Neural crest cell (in vitro differentiated cells): ENCODE results near the gene TFAP2E. TPM values are rescaled to one million over a fixed set of nuclear protein-coding genes. Genes with fewer than 3 reads are reported as not detected.

Experiments used
- DNase-seq: peaks from one replicate; pipeline ENCODE4 v3.0.0; 2021; ENCODE audit warnings: low read depth, mixed read lengths, low spot score
- H3K27ac Mint-ChIP-seq: one replicate; pipeline ENCODE4 v1.8.0; 2021; ENCODE audit warnings: mild to moderate bottlenecking, mixed read lengths; ENCODE audit not compliant: unreplicated experiment
- H3K27me3 Mint-ChIP-seq: 2 replicates; pipeline ENCODE4 v1.8.0; 2021; ENCODE audit warnings: low read depth, mild to moderate bottlenecking, mixed read lengths
- H3K36me3 Mint-ChIP-seq: 2 replicates; pipeline ENCODE4 v1.8.0; 2021; ENCODE audit warnings: low read depth, mild to moderate bottlenecking, mixed read lengths
- H3K4me1 Mint-ChIP-seq: 2 replicates; pipeline ENCODE4 v1.8.0; 2021; ENCODE audit warnings: mixed read lengths
- H3K4me3 Mint-ChIP-seq: one replicate; pipeline ENCODE4 v1.8.0; 2021; ENCODE audit warnings: mild to moderate bottlenecking, mixed read lengths
- H3K9me3 Mint-ChIP-seq: 2 replicates; pipeline ENCODE4 v1.8.0; 2021; ENCODE audit warnings: mixed read lengths
- CTCF ChIP-seq: fragments of 200-600 bp; sonication (generic); conservative IDR thresholded peaks from 2 replicates; pipeline ENCODE4 v1.5.0; 2021; ENCODE audit warnings: antibody characterized with exemption, mild to moderate bottlenecking
- total RNA-seq: library from RNA; stranded (reverse); gene quantifications from 2 replicates; pipeline ENCODE4 v1.2.1, GENCODE V29; 2021

Gene TFAP2E
- total RNA-seq, 1 donor from 2014 or later = 0.61 TPM

GRCh38 chr1:35598895-35599294 is 25.8 kb downstream of the TFAP2E start:
- Mint-ChIP-seq H3K4me1 (peaks cover 17% of the 10 kb centered on the region), H3K4me3 (no peak overlapping the region), H3K27me3 (no peaks in the 10 kb centered on the region), H3K36me3 (peaks cover 9% of the 10 kb centered on the region), H3K27ac (peak overlapping the region; percentile 37), H3K9me3 (no peaks in the 10 kb centered on the region)
- DNase-seq = no peak
- TF ChIP-seq CTCF = no peak

- TF ChIP-seq CTCF = no peak
- Mint-ChIP-seq H3K27me3 (no peaks in the 10 kb centered on the region), H3K9me3 (no peaks in the 10 kb centered on the region), H3K36me3 (peaks cover 12% of the 10 kb centered on the region), H3K27ac (no peak overlapping the region), H3K4me1 (peaks cover 22% of the 10 kb centered on the region), H3K4me3 (no peak overlapping the region)
- DNase-seq = no peak
Observed at GRCh38 chr1:35599411-35599810, 26.3 kb downstream of the TFAP2E start.

GRCh38 chr1:35600593-35600992 is 27.5 kb downstream of the TFAP2E start:
- Mint-ChIP-seq H3K27me3 (no peaks in the 10 kb centered on the region), H3K4me1 (peaks cover 30% of the 10 kb centered on the region), H3K4me3 (no peak overlapping the region), H3K27ac (peak overlapping the region; percentile 47), H3K36me3 (peaks cover 12% of the 10 kb centered on the region), H3K9me3 (no peaks in the 10 kb centered on the region)
- TF ChIP-seq CTCF = no peak
- no peak for DNase-seq

GRCh38 chr1:35603468-35603867 is 30.4 kb downstream of the TFAP2E start:
- Mint-ChIP-seq H3K4me1 (peaks cover 39% of the 10 kb centered on the region), H3K27ac (no peak overlapping the region), H3K4me3 (no peak overlapping the region), H3K27me3 (no peaks in the 10 kb centered on the region), H3K9me3 (peaks cover 4% of the 10 kb centered on the region), H3K36me3 (peaks cover 28% of the 10 kb centered on the region)
- no peak for TF ChIP-seq CTCF
- DNase-seq = no peak

- no peak overlapping the region for H3K27ac Mint-ChIP-seq
- peaks cover 33% of the 10 kb centered on the region for H3K36me3 Mint-ChIP-seq
- H3K4me3 Mint-ChIP-seq = no peak overlapping the region
Observed at GRCh38 chr1:35603941-35604340, 30.8 kb downstream of the TFAP2E start.

More at GRCh38 chr1:35603941-35604340, 30.8 kb downstream of the TFAP2E start:
- no peak for TF ChIP-seq CTCF
- Mint-ChIP-seq H3K27me3 (no peaks in the 10 kb centered on the region), H3K4me1 (peaks cover 35% of the 10 kb centered on the region), H3K9me3 (peaks cover 4% of the 10 kb centered on the region)
- DNase-seq = no peak
